HepG2 (cell line): ENCODE measurements around the gene PTPN2. TPM values are rescaled to one million over a fixed set of nuclear protein-coding genes. Genes with fewer than 3 reads are reported as not detected.

Experiments used
- NFE2L1 ChIP-seq: sonication (generic); formaldehyde crosslinking; IDR thresholded peaks from 2 replicates; pipeline ENCODE4 v1.4.0; 2020; ENCODE audit warnings: missing genetic modification reagents, mild to moderate bottlenecking, borderline replicate concordance
- PAXIP1 ChIP-seq: sonication (generic); formaldehyde crosslinking; conservative IDR thresholded peaks from 2 replicates; pipeline ENCODE4 v1.4.0; 2020; ENCODE audit warnings: mild to moderate bottlenecking, missing genetic modification reagents, moderate library complexity
- SAFB2 ChIP-seq: sonication (generic); formaldehyde crosslinking; IDR thresholded peaks from 2 replicates; pipeline ENCODE4 v1.5.1; 2020; ENCODE audit warnings: missing genetic modification reagents, low read depth, mild to moderate bottlenecking, borderline replicate concordance
- TBL1XR1 ChIP-seq: fragments of 150-350 bp; IDR thresholded peaks from 2 replicates; pipeline ENCODE4 v1.6.1; 2014; ENCODE audit warnings: borderline replicate concordance, low read length; ENCODE audit not compliant: partially characterized antibody
- THAP8 ChIP-seq: sonication (generic); formaldehyde crosslinking; IDR thresholded peaks from 2 replicates; pipeline ENCODE4 v1.5.1; 2020; ENCODE audit warnings: missing genetic modification reagents, mild to moderate bottlenecking, borderline replicate concordance
- TMF1 ChIP-seq: sonication (generic); formaldehyde crosslinking; IDR thresholded peaks from 2 replicates; pipeline ENCODE4 v1.8.1; 2022; ENCODE audit warnings: low read depth, missing genetic modification reagents
- UBTF ChIP-seq: sonication (generic); formaldehyde crosslinking; IDR thresholded peaks from 2 replicates; pipeline ENCODE4 v1.4.0; 2020; ENCODE audit warnings: mild to moderate bottlenecking, missing genetic modification reagents
- ZBTB33 ChIP-seq: sonication (generic); formaldehyde crosslinking; IDR thresholded peaks from 2 replicates; pipeline ENCODE4 v1.4.0; 2020; ENCODE audit warnings: missing genetic modification reagents
- polyA plus RNA-seq, 8 experiments: library from polyadenylated mRNA; depleted of rRNA in 3 of 8; stranded (reverse) in 7 of 8; unstranded in 1 of 8; fragments of >200 nt; fragmentation: Illumina TruSeq in 4 of 8; extraction: Trizol in 4 of 8; gene quantifications; 2 replicates each; pipeline versions ENCODE4 v1.2.1 to v1.2.3, GENCODE V29; 2011 to 2016; ENCODE audit warnings: low read depth in 4 of 8, missing spikeins in 1 of 8, mixed read lengths in 1 of 8; ENCODE audit not compliant: insufficient read depth in 1 of 8
- total RNA-seq, 5 experiments: library from RNA; depleted of rRNA; stranded (reverse); fragments of >200 nt; fragmentation: Illumina TruSeq; extraction: Trizol; gene quantifications; 2 replicates each; pipeline ENCODE4 v1.2.3, GENCODE V29; 2016; ENCODE audit warnings: low read depth in 1 of 5
- TF ChIP-seq, protein P1 (sequence below): sonication (generic); formaldehyde crosslinking; conservative IDR thresholded peaks from 2 replicates; pipeline ENCODE4 v1.4.0; 2020; ENCODE audit warnings: missing genetic modification reagents
- TF ChIP-seq, protein P2 (sequence below): sonication (generic); formaldehyde crosslinking; IDR thresholded peaks from 2 replicates; pipeline ENCODE4 v1.5.0; 2020; ENCODE audit warnings: mild to moderate bottlenecking, missing genetic modification reagents, borderline replicate concordance

Gene PTPN2
- total and polyA plus RNA-seq, 2 of the 13 experiments (the other 11 are each of a cell fraction or from before 2014, with no cell fraction given): 24.9 to 41.5 TPM

DNA sequence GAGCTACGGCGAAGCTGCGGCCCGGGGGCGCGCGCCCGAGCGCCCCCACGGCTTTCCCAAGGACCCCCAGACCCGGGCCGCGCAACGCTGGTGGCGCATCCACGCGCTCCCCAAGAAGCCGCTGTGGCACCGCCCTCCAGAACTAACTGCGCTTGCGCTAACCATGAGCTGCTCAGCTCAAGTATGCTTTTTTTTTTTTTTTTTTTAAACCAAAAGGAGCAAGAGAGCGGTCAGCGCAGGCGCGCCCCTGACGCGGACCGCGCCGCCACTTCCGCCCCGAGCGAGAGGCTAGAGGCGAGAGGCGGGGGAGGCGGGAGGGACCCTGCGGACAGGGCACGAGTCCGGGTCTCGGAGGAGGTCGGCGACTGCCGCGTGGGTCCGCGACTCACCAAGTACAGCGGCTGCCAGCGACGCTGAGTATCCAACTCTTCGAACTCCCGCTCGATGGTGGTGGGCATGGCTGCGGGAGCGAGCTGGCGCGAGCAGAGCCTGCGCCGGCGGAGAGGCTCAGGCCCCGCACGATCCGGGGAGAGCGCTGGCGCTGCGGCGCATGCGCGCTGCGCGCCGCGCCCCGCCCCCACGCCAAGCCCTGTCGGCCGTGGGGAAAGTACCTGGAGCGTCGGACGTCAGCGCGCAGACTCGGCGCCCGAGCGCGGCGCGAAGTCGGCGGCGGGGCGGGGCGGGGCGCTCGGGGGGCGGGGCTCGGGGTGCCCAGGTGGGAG lies at the start of gene PTPN2 (continued):
- TF ChIP-seq, protein P1, sequence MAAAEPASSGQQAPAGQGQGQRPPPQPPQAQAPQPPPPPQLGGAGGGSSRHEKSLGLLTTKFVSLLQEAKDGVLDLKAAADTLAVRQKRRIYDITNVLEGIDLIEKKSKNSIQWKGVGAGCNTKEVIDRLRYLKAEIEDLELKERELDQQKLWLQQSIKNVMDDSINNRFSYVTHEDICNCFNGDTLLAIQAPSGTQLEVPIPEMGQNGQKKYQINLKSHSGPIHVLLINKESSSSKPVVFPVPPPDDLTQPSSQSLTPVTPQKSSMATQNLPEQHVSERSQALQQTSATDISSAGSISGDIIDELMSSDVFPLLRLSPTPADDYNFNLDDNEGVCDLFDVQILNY (CRISPR knock-in tag): peak; percentile 67
- TF ChIP-seq ZBTB33 (CRISPR knock-in tag): no peak
- peak; percentile 61 for TF ChIP-seq PAXIP1 (CRISPR knock-in tag)
- TF ChIP-seq, protein P2, sequence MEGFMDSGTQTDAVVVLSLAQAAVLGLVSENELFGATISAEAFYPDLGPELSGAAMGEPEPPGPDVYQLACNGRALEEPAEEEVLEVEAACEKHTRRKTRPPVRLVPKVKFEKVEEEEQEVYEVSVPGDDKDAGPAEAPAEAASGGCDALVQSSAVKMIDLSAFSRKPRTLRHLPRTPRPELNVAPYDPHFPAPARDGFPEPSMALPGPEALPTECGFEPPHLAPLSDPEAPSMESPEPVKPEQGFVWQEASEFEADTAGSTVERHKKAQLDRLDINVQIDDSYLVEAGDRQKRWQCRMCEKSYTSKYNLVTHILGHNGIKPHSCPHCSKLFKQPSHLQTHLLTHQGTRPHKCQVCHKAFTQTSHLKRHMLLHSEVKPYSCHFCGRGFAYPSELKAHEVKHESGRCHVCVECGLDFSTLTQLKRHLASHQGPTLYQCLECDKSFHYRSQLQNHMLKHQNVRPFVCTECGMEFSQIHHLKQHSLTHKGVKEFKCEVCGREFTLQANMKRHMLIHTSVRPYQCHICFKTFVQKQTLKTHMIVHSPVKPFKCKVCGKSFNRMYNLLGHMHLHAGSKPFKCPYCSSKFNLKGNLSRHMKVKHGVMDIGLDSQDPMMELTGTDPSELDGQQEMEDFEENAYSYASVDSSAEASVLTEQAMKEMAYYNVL (CRISPR knock-in tag): no peak; the same call in 1 of the 2 replicates
- TF ChIP-seq TMF1 (CRISPR knock-in tag): 0 out of 2 replicates have a peak, but pooled peaks have one; percentile 57
- TF ChIP-seq NFE2L1 (CRISPR knock-in tag): no peak
- TF ChIP-seq THAP8: peak; percentile 70; the same call in 1 of the 2 replicates
- peak; percentile 64; the same call in 1 of the 2 replicates for TF ChIP-seq SAFB2
- peak; percentile 15 for TF ChIP-seq TBL1XR1
- TF ChIP-seq UBTF (CRISPR knock-in tag): peak; percentile 59; the same call in 1 of the 2 replicates
